CD4-positive, alpha-beta memory T cell (primary cell): ENCODE measurements around the gene KCTD8. TPM values are rescaled to one million over a fixed set of nuclear protein-coding genes. Genes with fewer than 3 reads are reported as not detected.

Experiments used
- CTCF ChIA-PET: fragments of 350-600 bp; sonication (Branson Sonifier 250); formaldehyde crosslinking; loops from one replicate; lab custom pipeline; 2021; ENCODE audit warnings: inconsistent platforms; ENCODE audit not compliant: partially characterized antibody; lab: Charles Lee
- POLR2A ChIA-PET: fragments of 350-600 bp; sonication (Branson Sonifier 250); formaldehyde crosslinking; loops from one replicate; lab custom pipeline; 2021; ENCODE audit not compliant: partially characterized antibody; lab: Charles Lee
- DNase-seq, 5 donors: peaks; one replicate each; pipeline versions ENCODE4 v3.0.0 to v3.0.0-alpha.2; 2020 to 2022; ENCODE audit warnings: mixed read lengths in 1 of 5
- H3K27ac ChIP-seq: one replicate; pipeline ENCODE4 v1.7.0; 2013; ENCODE audit warnings: low read depth, low read length
- H3K27me3 ChIP-seq: 2 replicates; pipeline ENCODE4 v1.7.0; 2013; ENCODE audit warnings: mild to moderate bottlenecking, low read length, moderate library complexity; ENCODE audit not compliant: insufficient read depth
- H3K36me3 ChIP-seq: 2 replicates; pipeline ENCODE4 v1.7.0; 2013; ENCODE audit warnings: mild to moderate bottlenecking, low read length, moderate library complexity; ENCODE audit not compliant: insufficient read depth
- H3K4me1 ChIP-seq: 2 replicates; pipeline ENCODE4 v1.7.0; 2013; ENCODE audit warnings: mild to moderate bottlenecking, low read length, moderate library complexity; ENCODE audit not compliant: insufficient read depth
- H3K4me3 ChIP-seq, 2 donors: one replicate each; pipeline ENCODE4 v1.7.0; 2013; ENCODE audit warnings: low read length in 2 of 2, mild to moderate bottlenecking in 1 of 2
- H3K9me3 ChIP-seq, 2 donors: one replicate each; pipeline ENCODE4 v1.7.0; 2013; ENCODE audit warnings: low read length in 2 of 2, control low read depth in 1 of 2; ENCODE audit not compliant: control insufficient read depth in 1 of 2
- H3K27ac Mint-ChIP-seq, 7 donors: one replicate each; pipeline ENCODE4 v1.8.0; 2020 to 2021; ENCODE audit warnings: mixed read lengths in 7 of 7, mild to moderate bottlenecking in 6 of 7, inconsistent platforms in 3 of 7, moderate library complexity in 3 of 7
- H3K27me3 Mint-ChIP-seq, 2 donors: one replicate each; pipeline ENCODE4 v1.8.0; 2020 to 2021; ENCODE audit warnings: mixed read lengths in 2 of 2
- H3K36me3 Mint-ChIP-seq, 2 donors: one replicate each; pipeline ENCODE4 v1.8.0; 2020 to 2021; ENCODE audit warnings: mixed read lengths in 2 of 2, inconsistent platforms in 1 of 2, mild to moderate bottlenecking in 1 of 2
- H3K4me1 Mint-ChIP-seq, 4 donors: one replicate each; pipeline ENCODE4 v1.8.0; 2020 to 2021; ENCODE audit warnings: mixed read lengths in 4 of 4, mild to moderate bottlenecking in 1 of 4
- H3K4me3 Mint-ChIP-seq, 8 donors: one replicate each; pipeline ENCODE4 v1.8.0; 2020 to 2021; ENCODE audit warnings: mixed read lengths in 8 of 8, mild to moderate bottlenecking in 7 of 8, moderate library complexity in 6 of 8, inconsistent platforms in 3 of 8
- H3K9me3 Mint-ChIP-seq, 8 donors: one replicate each; pipeline ENCODE4 v1.8.0; 2020 to 2021; ENCODE audit warnings: mixed read lengths in 8 of 8, mild to moderate bottlenecking in 5 of 8, inconsistent platforms in 3 of 8, moderate library complexity in 1 of 8
- intact Hi-C: fragments of 100-400 bp; cut with micrococcal nuclease; formaldehyde crosslinking; loops from one replicate; pipeline ENCODE4 v1.15.1; 2023
- polyA plus RNA-seq, 2 donors: library from polyadenylated mRNA; unstranded; fragments of 300-500 nt; fragmentation: Illumina TruSeq; gene quantifications; one replicate each; pipeline ENCODE4 v1.2.3, GENCODE V29; 2021
- total RNA-seq, 2 experiments: library from RNA; stranded (reverse); gene quantifications; one replicate each; pipeline ENCODE4 v1.2.3, GENCODE V29; 2021

The KCTD8 gene
- total and polyA plus RNA-seq, 4 experiments from 2014 or later, result not detected

GRCh38 chr4:44161756-44162155 lies 286.9 kb downstream of the KCTD8 start:
- H3K9me3 ChIP-seq, result peaks cover 0 to 2% of the 10 kb centered on the region in 2 donors
- ChIA-PET POLR2A (no interaction called here), CTCF (no interaction called here)
- H3K36me3 ChIP-seq, result no peaks in the 10 kb centered on the region
- no peak for DNase-seq
- intact Hi-C loops, result no loop called here
- H3K9me3 Mint-ChIP-seq, result peaks cover 0 to 9% (median 2%) of the 10 kb centered on the region in 8 donors
- no peaks in the 10 kb centered on the region for H3K4me1 Mint-ChIP-seq
- H3K27me3 ChIP-seq, result no peaks in the 10 kb centered on the region
- H3K27me3 Mint-ChIP-seq, result no peaks in the 10 kb centered on the region
- H3K4me3 Mint-ChIP-seq, result no peak overlapping the region
- no peak overlapping the region for H3K27ac ChIP-seq
- H3K36me3 Mint-ChIP-seq, result no peaks in the 10 kb centered on the region
- H3K27ac Mint-ChIP-seq, result no peak overlapping the region
- H3K4me3 ChIP-seq, result no peak overlapping the region
- H3K4me1 ChIP-seq, result no peaks in the 10 kb centered on the region

- Mint-ChIP-seq H3K36me3 (no peaks in the 10 kb centered on the region), H3K27me3 (no peaks in the 10 kb centered on the region), H3K4me1 (no peaks in the 10 kb centered on the region), H3K4me3 (no peak overlapping the region), H3K9me3 (peaks cover 0 to 15% (median under 1%) of the 10 kb centered on the region in 8 donors), H3K27ac (no peak overlapping the region)
- no peaks in the 10 kb centered on the region for H3K36me3 ChIP-seq
- intact Hi-C loops, result no loop called here
- H3K27me3 ChIP-seq, result no peaks in the 10 kb centered on the region
- DNase-seq, result no peak
- H3K4me3 ChIP-seq, result no peak overlapping the region
- H3K4me1 ChIP-seq, result no peaks in the 10 kb centered on the region
- ChIA-PET CTCF (no interaction called here), POLR2A (no interaction called here)
- no peak overlapping the region for H3K27ac ChIP-seq
- H3K9me3 ChIP-seq, result peaks cover 0 to 2% of the 10 kb centered on the region in 2 donors
Measured at GRCh38 chr4:44160776-44161367, 287.7 kb downstream of the KCTD8 start.

GRCh38 chr4:44159991-44160390 lies 288.6 kb downstream of the KCTD8 start:
- H3K27ac Mint-ChIP-seq, result no peak overlapping the region
- no peak overlapping the region for H3K27ac ChIP-seq
- POLR2A ChIA-PET, result no interaction called here

GRCh38 chr4:44157611-44158277 lies 290.9 kb downstream of the KCTD8 start:
- CTCF ChIA-PET, result no interaction called here
- no peaks in the 10 kb centered on the region for H3K4me1 ChIP-seq
- H3K27me3 ChIP-seq, result no peaks in the 10 kb centered on the region
- Mint-ChIP-seq H3K9me3 (peaks cover 0 to 9% (median 0%) of the 10 kb centered on the region in 8 donors), H3K4me1 (no peaks in the 10 kb centered on the region), H3K36me3 (no peaks in the 10 kb centered on the region), H3K4me3 (no peak overlapping the region), H3K27ac (no peak overlapping the region), H3K27me3 (no peaks in the 10 kb centered on the region)
- POLR2A ChIA-PET, result no interaction called here
- intact Hi-C loops, result no loop called here
- H3K36me3 ChIP-seq, result no peaks in the 10 kb centered on the region
- DNase-seq, result no peak
- no peak overlapping the region for H3K27ac ChIP-seq
- H3K9me3 ChIP-seq, result peaks cover 0 to 2% of the 10 kb centered on the region in 2 donors
- no peak overlapping the region for H3K4me3 ChIP-seq

More at GRCh38 chr4:44159991-44160390, 288.6 kb downstream of the KCTD8 start:
- no peaks in the 10 kb centered on the region for H3K4me1 ChIP-seq
- intact Hi-C loops, result no loop called here
- DNase-seq, result no peak
- CTCF ChIA-PET, result no interaction called here
- H3K4me3 Mint-ChIP-seq, result no peak overlapping the region
- H3K9me3 ChIP-seq, result peaks cover 0 to 2% of the 10 kb centered on the region in 2 donors
- no peaks in the 10 kb centered on the region for H3K27me3 Mint-ChIP-seq
- H3K36me3 ChIP-seq, result no peaks in the 10 kb centered on the region
- H3K4me3 ChIP-seq, result no peak overlapping the region
- no peaks in the 10 kb centered on the region for H3K27me3 ChIP-seq
- no peaks in the 10 kb centered on the region for H3K4me1 Mint-ChIP-seq
- peaks cover 0 to 9% (median 0%) of the 10 kb centered on the region in 8 donors for H3K9me3 Mint-ChIP-seq
- no peaks in the 10 kb centered on the region for H3K36me3 Mint-ChIP-seq

- no peaks in the 10 kb centered on the region for H3K36me3 Mint-ChIP-seq
- Histone ChIP-seq H3K27me3 (no peaks in the 10 kb centered on the region), H3K4me3 (no peak overlapping the region), H3K4me1 (no peaks in the 10 kb centered on the region), H3K36me3 (no peaks in the 10 kb centered on the region), H3K27ac (no peak overlapping the region), H3K9me3 (no peaks in the 10 kb centered on the region)
- H3K27me3 Mint-ChIP-seq, result no peaks in the 10 kb centered on the region
- peaks cover 0 to 14% (median 7%) of the 10 kb centered on the region in 8 donors for H3K9me3 Mint-ChIP-seq
- no peaks in the 10 kb centered on the region for H3K4me1 Mint-ChIP-seq
- ChIA-PET CTCF (no interaction called here), POLR2A (no interaction called here)
- intact Hi-C loops, result no loop called here
- DNase-seq, result no peak
- H3K4me3 Mint-ChIP-seq, result no peak overlapping the region
- H3K27ac Mint-ChIP-seq, result no peak overlapping the region
Measured at GRCh38 chr4:44150091-44150576, 298.5 kb downstream of the KCTD8 start.

GRCh38 chr4:44149282-44149681 lies 299.3 kb downstream of the KCTD8 start:
- H3K36me3 Mint-ChIP-seq, result no peaks in the 10 kb centered on the region
- ChIA-PET CTCF (no interaction called here), POLR2A (no interaction called here)
- H3K27ac Mint-ChIP-seq, result no peak overlapping the region
- H3K27ac ChIP-seq, result no peak overlapping the region
- intact Hi-C loops, result no loop called here
- no peaks in the 10 kb centered on the region for H3K4me1 Mint-ChIP-seq
- peaks cover 0 to 14% (median 7%) of the 10 kb centered on the region in 8 donors for H3K9me3 Mint-ChIP-seq
- no peaks in the 10 kb centered on the region for H3K9me3 ChIP-seq
- DNase-seq, result no peak
- no peaks in the 10 kb centered on the region for H3K27me3 ChIP-seq
- no peak overlapping the region for H3K4me3 ChIP-seq
- H3K4me3 Mint-ChIP-seq, result no peak overlapping the region
- no peaks in the 10 kb centered on the region for H3K36me3 ChIP-seq
- H3K27me3 Mint-ChIP-seq, result no peaks in the 10 kb centered on the region
- no peaks in the 10 kb centered on the region for H3K4me1 ChIP-seq

- Histone ChIP-seq H3K4me1 (no peaks in the 10 kb centered on the region), H3K4me3 (no peak overlapping the region), H3K9me3 (no peaks in the 10 kb centered on the region), H3K36me3 (no peaks in the 10 kb centered on the region), H3K27me3 (no peaks in the 10 kb centered on the region), H3K27ac (no peak overlapping the region)
- no peak overlapping the region for H3K27ac Mint-ChIP-seq
- intact Hi-C loops, result no loop called here
- ChIA-PET CTCF (no interaction called here), POLR2A (no interaction called here)
- H3K9me3 Mint-ChIP-seq, result peaks cover 0 to 14% (median 7%) of the 10 kb centered on the region in 8 donors
- no peaks in the 10 kb centered on the region for H3K36me3 Mint-ChIP-seq
- H3K4me3 Mint-ChIP-seq, result no peak overlapping the region
- H3K4me1 Mint-ChIP-seq, result no peaks in the 10 kb centered on the region
- H3K27me3 Mint-ChIP-seq, result no peaks in the 10 kb centered on the region
- no peak for DNase-seq
Measured at GRCh38 chr4:44147571-44148075, 301.0 kb downstream of the KCTD8 start.
